Measurements from ENCODE around the gene CLDN2. TPM values are rescaled to one million over a fixed set of nuclear protein-coding genes. Genes with fewer than 3 reads are reported as not detected.
"Not testable (repeated sequence)": the region's sequence is repeated elsewhere in the genome, so short reads cannot be mapped to it uniquely, and the experiment has no call there.

Gene CLDN2
- under 1 TPM; 0.10 to 0.18 TPM for total RNA-seq
- long read RNA-seq, result 0 reads

GRCh38 chrX:106919932-106920452, at the start of gene CLDN2:
TSS of gene CLDN2 (plus strand) at chrX:106920402. CDS start at chrX:106928229, 7,827 bp downstream.
- no peak for ATAC-seq
- DNase-seq, result no peak
- intact Hi-C loops (cut with DNase I), result no loop called here

- ATAC-seq; intact Hi-C loops (cut with DNase I); DNase-seq: not testable (repeated sequence)
Observed at GRCh38 chrX:106872796-106873195, 47.4 kb upstream of the CLDN2 start.

GRCh38 chrX:106874075-106874474, 46.1 kb upstream of the CLDN2 start:
- no peak for DNase-seq
- ATAC-seq, result no peak
- intact Hi-C loops (cut with DNase I), result no loop called here

- no peak for DNase-seq
- intact Hi-C loops (cut with DNase I), result no loop called here
- no peak for ATAC-seq
Observed at GRCh38 chrX:106875151-106875550, 45.1 kb upstream of the CLDN2 start.

- ATAC-seq (no peak), DNase-seq (no peak)
- intact Hi-C loops (cut with DNase I), result no loop called here
Observed at GRCh38 chrX:106889468-106889867, 30.7 kb upstream of the CLDN2 start.

GRCh38 chrX:106891762-106892460, 28.3 kb upstream of the CLDN2 start:
- DNase-seq, result no peak
- intact Hi-C loops (cut with DNase I), result loop anchor here (5.0 to 10.0 kb wide), 2 partner anchors 50 to 63 kb away; no protein-coding TSS in a partner anchor
- ATAC-seq, result no peak

- ATAC-seq, result peak; percentile 82 to 91
- intact Hi-C loops (cut with DNase I), result loop anchor here (5.0 to 10.0 kb wide), 2 partner anchors 48 to 60 kb away; no protein-coding TSS in a partner anchor
- DNase-seq, result peak; percentile 54
Observed at GRCh38 chrX:106894392-106894909, 25.8 kb upstream of the CLDN2 start.

- ATAC-seq (peak; percentile 24 to 86), DNase-seq (peak; percentile 54)
- intact Hi-C loops (cut with DNase I), result loop anchor here (5.0 to 10.0 kb wide), 3 partner anchors 47 to 60 kb away; no protein-coding TSS in a partner anchor
Observed at GRCh38 chrX:106894978-106895452, 25.2 kb upstream of the CLDN2 start.

- intact Hi-C loops (cut with DNase I), result loop anchor here (5.0 to 10.0 kb wide), 2 partner anchors 55 to 58 kb away; no protein-coding TSS in a partner anchor
- DNase-seq, result no peak
- no peak for ATAC-seq
Observed at GRCh38 chrX:106897259-106897658, 22.9 kb upstream of the CLDN2 start.

GRCh38 chrX:106898462-106898861, 21.7 kb upstream of the CLDN2 start:
- intact Hi-C loops (cut with DNase I), result loop anchor here (5.0 to 10.0 kb wide), 2 partner anchors 54 to 56 kb away; no protein-coding TSS in a partner anchor
- DNase-seq, result no peak
- peak in 1 of 2 donors; percentile 71 for ATAC-seq

GRCh38 chrX:106899276-106899675, 20.9 kb upstream of the CLDN2 start:
- intact Hi-C loops (cut with DNase I), result loop anchor here (5.0 to 10.0 kb wide), 2 partner anchors 53 to 56 kb away; no protein-coding TSS in a partner anchor
- no peak for DNase-seq
- no peak for ATAC-seq

- no peak for ATAC-seq
- intact Hi-C loops (cut with DNase I), result loop anchor here (5.0 to 10.0 kb wide), 2 partner anchors 52 to 55 kb away; no protein-coding TSS in a partner anchor
Observed at GRCh38 chrX:106899841-106900240, 20.4 kb upstream of the CLDN2 start.

GRCh38 chrX:106901341-106901740, 18.9 kb upstream of the CLDN2 start:
- ATAC-seq (no peak), DNase-seq (no peak)
- intact Hi-C loops (cut with DNase I), result no loop called here

More at GRCh38 chrX:106899841-106900240, 20.4 kb upstream of the CLDN2 start:
- no peak for DNase-seq

- ATAC-seq, result no peak
- intact Hi-C loops (cut with DNase I), result no loop called here
Observed at GRCh38 chrX:106901781-106902219, 18.4 kb upstream of the CLDN2 start.

GRCh38 chrX:106902684-106903083, 17.5 kb upstream of the CLDN2 start:
- DNase-seq, result no peak
- intact Hi-C loops (cut with DNase I), result no loop called here
- ATAC-seq, result no peak

More at GRCh38 chrX:106901781-106902219, 18.4 kb upstream of the CLDN2 start:
- no peak for DNase-seq

- no peak for ATAC-seq
- DNase-seq, result no peak
- intact Hi-C loops (cut with DNase I), result no loop called here
Observed at GRCh38 chrX:106903291-106903824, 16.8 kb upstream of the CLDN2 start, which contains the start of gene RIPPLY1. TSS of gene RIPPLY1 (minus strand) at chrX:106903341. CDS start at chrX:106903287, 54 bp downstream.

GRCh38 chrX:106903856-106904528, 16.2 kb upstream of the CLDN2 start:
- intact Hi-C loops (cut with DNase I), result no loop called here
- no peak for DNase-seq
- peak in 1 of 2 donors; percentile 36 for ATAC-seq

GRCh38 chrX:106905064-106905708, 15.0 kb upstream of the CLDN2 start:
- peak in 1 of 2 donors; percentile 38 for ATAC-seq
- intact Hi-C loops (cut with DNase I), result no loop called here
- DNase-seq, result no peak
